AG09319 (cell line): ENCODE results near the gene ASB13.
"Not testable (repeated sequence)": the region's sequence is repeated elsewhere in the genome, so short reads cannot be mapped to it uniquely, and the experiment has no call there.

Experiments
- DNase-seq: peaks from one replicate; pipeline ENCODE4 v3.0.0-alpha.2; 2010; ENCODE audit warnings: low read depth; ENCODE audit errors: extremely low read depth
- CTCF ChIP-seq: IDR thresholded peaks from 2 replicates; pipeline ENCODE4 v1.5.1; 2011; ENCODE audit warnings: low read depth, mild to moderate bottlenecking, inconsistent platforms, low read length, moderate library complexity

ASB13 gene

DNA sequence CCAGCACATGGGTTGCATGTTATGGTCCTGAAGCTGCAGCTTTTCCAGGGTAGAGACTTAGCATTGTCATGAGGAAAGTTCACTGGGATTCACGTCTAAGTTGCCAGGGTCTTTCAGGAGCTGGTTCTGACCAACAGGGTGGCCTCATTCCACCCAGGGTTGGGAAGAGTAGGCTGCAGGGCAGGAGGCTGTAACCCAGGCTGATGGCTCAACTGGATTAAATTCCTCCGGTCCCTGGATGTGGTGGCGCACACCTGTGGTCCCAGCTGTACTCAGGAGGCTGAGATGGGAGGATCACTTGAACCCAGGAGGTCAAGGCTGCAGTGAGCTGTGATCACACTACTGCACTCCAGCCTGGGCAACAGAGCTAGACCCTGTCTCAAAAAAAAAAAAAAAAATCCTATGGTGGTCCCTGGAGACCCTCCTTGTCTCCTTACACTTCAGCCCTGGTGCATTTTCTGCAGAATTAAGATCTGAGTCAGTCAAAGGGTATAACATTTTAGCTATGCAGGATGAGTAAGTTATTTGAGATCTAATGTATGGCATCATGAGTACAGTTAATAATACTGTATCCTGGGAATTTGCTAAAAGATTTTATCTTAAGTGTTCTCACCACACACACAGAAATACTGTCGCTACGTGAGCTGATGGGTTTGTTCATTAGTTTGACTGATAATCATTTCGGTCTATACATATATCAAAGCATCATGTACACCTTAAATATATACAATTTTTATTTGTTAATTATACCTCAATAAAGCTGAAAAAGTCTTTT is 44.0 kb downstream of the ASB13 start:
- TF ChIP-seq CTCF = no peak
- no peak for DNase-seq

GRCh38 chr10:5621371-5621770 is 45.0 kb downstream of the ASB13 start:
- DNase-seq = not testable (repeated sequence)

DNA sequence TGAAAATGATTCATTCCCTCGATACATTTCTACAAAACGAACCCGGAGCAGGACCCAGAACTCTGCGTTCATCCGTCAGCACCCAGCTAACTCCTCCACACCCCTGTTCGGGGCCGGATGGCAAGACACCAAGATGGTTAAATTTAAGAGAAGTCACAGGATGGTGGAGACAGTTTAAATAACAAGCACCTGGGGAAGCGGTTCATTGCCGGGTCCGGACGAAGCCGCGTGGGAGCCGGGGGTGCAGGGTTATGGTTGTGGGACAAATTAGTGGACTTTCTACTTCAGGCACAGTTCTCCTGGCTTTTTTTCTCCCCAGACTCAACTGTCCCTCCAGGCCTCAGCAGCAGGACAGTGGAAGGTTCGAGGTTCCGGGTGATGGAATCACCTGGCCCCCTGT is 45.4 kb downstream of the ASB13 start:
- DNase-seq = no peak
- no peak for TF ChIP-seq CTCF

DNA sequence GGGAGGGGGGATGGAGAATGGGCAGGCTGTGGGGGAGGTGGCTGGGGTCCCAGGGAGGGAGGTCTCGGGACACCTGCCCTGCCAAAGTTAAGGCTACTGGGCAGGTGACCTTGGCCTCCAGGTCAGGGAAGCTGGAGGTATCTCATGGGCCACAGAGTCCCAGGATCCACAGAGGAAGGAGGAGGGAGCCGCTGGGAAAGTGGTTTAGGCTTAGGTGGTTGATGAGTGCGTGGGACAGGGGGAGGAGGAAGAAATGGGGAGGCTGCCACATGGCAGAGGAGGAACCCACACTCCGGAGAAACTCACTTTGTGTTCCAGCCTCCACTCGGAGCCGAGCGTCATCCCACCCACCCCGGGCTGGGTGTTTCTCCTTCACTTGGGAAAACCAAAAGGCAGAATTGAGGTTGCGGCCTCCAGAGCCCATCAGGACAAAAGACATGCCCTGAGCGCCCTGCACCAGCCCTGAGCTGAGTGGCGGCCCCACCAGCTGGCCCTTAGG is 46.1 kb downstream of the ASB13 start:
- no peak for TF ChIP-seq CTCF
- no peak for DNase-seq

DNA sequence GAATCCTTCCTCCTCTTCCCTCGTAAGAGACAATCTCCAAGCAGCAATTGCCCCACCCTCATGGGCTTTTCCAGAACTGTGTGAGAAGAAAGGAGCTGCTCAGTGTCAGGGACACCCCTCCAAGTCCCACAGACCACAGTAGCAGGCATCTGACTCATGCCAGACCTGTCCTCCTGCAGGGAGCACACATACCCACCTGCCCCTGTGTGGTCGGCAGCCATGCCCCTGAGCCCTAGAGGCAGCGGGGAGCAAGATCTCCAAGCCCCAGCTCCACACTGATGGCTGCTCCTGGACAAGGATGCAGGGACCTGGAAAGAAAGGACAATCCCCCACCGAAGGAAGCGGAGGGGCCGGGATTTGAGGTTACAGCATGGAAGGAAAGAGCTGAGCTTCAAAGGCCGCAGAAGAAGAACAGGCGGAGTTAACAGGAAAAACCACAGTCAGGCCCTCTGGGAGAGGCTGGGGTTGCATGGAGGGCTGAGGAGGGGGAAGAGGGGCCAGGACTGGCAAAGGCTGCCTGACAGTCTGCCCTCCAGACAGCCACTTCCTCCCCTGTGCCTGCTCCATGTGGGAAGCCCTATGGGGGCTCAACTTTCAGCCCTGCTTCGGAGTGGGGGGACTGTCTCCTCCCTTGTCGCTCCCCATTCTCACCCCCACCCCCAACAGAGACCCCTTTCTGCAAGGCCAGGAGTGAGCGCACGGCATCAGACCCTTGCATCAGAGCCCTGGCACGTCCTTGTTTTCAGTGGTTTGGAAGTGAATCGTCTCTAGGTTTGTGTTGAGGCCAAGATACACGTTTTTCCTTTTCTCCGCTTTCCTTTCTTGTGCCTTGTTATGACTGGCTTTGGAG is 46.8 kb downstream of the ASB13 start:
- DNase-seq = no peak
- no peak for TF ChIP-seq CTCF

- DNase-seq = no peak
- TF ChIP-seq CTCF = no peak
Observed at GRCh38 chr10:5618829-5619228, 47.6 kb downstream of the ASB13 start.

- DNase-seq = no peak
Observed at GRCh38 chr10:5618042-5618441, 48.4 kb downstream of the ASB13 start.

More at GRCh38 chr10:5618042-5618441, 48.4 kb downstream of the ASB13 start:
- TF ChIP-seq CTCF = no peak
